AG09319 (cell line): Measurements from ENCODE around the gene BPGM.

Source experiments
- DNase-seq: peaks from one replicate; pipeline ENCODE4 v3.0.0-alpha.2; 2010; ENCODE audit warnings: low read depth; ENCODE audit errors: extremely low read depth
- CTCF ChIP-seq: IDR thresholded peaks from 2 replicates; pipeline ENCODE4 v1.5.1; 2011; ENCODE audit warnings: low read depth, mild to moderate bottlenecking, inconsistent platforms, low read length, moderate library complexity

Gene BPGM

GRCh38 chr7:134709197-134709596 is 62.5 kb downstream of the BPGM start:
- TF ChIP-seq CTCF: no peak
- no peak for DNase-seq

- no peak for DNase-seq
- no peak for TF ChIP-seq CTCF
These were observed 63.8 kb downstream of the BPGM start for GRCh38 chr7:134710511-134710853.

GRCh38 chr7:134710854-134711624 is 64.4 kb downstream of the BPGM start:
- no peak for DNase-seq
- TF ChIP-seq CTCF: no peak

- no peak for DNase-seq
- TF ChIP-seq CTCF: no peak
These were observed 65.5 kb downstream of the BPGM start for GRCh38 chr7:134712196-134712595.

DNA sequence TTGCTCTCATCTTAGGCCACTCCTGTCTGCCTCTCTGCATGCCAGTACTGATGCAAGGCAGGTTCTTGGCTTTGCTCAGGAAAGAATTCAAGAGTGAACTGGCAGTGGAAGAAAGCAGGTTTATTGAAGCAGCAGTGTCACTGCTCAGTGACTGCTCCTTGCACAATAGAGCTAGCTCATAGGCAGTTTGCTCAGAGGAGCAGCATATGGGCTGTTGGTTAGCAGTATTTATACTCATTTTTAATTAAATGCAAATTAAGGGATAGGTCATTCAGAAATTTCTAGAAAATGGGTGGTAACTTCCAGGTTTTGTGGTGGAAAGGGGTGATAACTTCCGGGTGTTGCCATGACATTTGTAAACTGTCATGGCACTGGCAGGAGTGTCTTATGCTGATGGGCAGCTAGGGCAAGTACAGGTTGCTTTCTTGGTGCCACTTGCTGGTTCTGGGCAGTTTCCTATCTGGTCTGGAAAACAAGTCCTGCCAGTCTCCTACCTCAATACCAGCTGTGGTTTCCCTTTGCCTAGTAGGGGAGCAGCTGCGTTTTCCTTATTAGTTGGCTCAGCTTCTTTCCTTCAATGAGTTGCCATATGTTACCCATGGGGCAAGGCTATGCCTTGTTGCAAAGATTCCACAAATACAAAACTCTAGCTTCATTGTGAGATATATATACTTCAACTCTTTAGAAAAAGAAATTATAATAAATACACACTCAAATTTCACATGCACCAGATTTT is 68.0 kb downstream of the BPGM start:
- DNase-seq: no peak
- no peak for TF ChIP-seq CTCF

DNA sequence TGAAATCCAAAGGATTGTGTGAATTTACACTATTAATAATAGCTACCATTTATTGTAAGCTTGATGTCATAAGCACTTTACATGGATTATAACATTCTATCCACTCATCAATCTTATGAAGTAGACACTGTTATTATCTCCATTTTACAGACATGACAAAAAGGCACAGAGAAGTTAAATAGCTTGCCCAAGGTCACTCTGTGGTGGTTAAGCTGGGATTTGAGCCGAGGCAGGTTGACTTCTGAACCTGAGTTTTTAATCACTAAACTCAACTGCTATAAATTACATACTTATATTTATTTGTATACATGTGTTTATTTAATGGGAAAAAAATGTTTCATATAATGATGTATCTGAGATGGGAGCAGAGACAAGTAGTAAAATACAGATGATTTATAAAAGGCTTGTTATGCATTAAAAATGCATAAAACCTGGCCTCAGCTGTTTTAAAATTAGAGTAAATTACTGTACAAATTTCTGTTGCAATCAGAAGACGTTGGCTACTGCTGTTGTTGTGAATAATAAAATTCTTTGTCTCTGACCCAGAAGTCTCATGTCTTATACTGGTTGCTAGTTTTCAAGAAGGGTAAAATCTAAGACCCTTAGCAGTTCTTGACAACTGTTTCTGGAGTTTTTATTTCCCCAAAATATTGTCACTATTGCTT is 71.7 kb downstream of the BPGM start:
- DNase-seq: no peak
- no peak for TF ChIP-seq CTCF
